GM21390 (cell line): ENCODE data around the gene OR51A2.
"Not testable (repeated sequence)": the region's sequence is repeated elsewhere in the genome, so short reads cannot be mapped to it uniquely, and the experiment has no call there.

Experiments
- ATAC-seq: cut with Tn5 transposase; IDR thresholded peaks from one replicate; pipeline ENCODE4 v1.9.1; 2021; ENCODE audit not compliant: unreplicated experiment

Gene OR51A2, protein sequence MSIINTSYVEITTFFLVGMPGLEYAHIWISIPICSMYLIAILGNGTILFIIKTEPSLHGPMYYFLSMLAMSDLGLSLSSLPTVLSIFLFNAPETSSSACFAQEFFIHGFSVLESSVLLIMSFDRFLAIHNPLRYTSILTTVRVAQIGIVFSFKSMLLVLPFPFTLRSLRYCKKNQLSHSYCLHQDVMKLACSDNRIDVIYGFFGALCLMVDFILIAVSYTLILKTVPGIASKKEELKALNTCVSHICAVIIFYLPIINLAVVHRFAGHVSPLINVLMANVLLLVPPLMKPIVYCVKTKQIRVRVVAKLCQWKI

DNA sequence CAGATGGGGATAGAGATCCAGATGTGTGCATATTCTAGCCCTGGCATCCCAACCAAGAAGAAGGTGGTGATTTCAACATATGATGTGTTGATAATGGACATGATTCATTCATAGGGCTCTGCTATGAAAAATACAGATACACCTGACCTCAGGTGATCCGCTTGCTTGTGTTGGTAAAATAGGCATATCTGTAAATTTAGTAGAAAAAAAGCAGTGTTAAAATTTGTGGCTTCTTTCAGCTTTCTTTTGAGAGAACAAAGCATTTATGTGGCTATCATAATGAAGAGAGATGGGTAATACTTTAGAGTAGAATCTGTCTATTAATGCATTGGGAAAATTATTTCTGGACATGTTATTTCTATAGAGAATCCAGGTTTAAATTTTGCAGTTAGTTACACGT is at the start of gene OR51A2:
OR51A2 (minus strand) TSS at position 101 of the 400 bp plus-strand sequence; CDS start at position 101, 0 bp downstream.
- ATAC-seq, result not testable (repeated sequence)

DNA sequence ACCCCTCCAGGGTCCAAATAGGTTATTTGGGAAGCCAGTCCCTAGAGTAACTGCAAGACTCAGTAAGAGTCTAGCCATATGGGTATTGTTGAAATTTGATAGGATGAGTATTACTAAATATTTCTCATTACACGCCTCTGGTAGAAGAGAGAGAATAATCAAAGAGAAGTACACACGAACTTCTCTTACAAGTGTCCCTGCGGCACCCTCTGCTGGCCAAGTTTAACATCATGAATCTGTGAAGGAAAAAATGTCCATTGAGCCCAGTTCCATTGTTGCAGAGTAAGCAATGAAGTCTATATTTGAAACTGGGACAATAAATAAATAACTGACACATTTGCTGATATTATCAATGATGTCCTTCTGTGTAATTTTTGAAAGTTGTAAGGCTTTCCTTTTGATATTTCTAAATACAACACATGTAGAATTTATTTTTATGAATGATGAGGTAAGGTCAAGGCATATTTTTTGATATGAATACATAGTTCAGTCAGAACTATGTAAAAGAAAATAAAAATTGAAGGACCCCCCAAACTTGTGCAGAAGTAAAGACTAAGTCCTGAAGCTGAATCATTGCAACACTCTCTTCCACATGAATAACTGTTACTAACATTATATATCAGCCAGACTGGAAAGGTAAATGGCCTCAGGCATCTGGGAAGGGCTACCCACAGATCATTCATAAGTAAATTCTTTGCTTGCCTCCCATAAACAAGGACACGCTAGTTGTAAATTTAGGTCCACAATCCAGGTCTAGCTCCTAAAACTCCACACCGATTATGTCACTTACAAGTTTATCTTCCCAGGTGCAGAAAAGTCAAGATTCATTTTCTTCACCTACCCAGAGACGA is 49.1 kb upstream of the OR51A2 start:
- ATAC-seq, result no peak

DNA sequence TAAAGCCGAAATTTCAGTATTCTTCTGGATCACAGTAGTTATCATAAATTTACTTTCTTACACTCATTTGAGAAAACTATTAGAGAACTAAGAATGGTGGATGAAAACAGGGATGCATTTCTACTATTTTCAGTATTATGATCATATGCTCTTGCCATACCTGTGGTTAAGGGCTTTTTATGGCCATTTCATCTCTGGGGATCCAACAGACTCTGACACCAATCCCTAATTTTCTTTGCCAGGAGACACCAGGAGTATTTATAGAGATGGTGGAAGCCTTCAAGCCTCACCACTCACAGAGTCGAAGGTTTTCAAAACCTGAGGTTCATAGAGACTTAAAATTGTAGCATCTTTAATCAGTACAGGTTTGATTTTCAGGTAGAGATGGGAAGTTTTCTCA is 39.0 kb upstream of the OR51A2 start, which contains the start of gene OR51L1:
OR51L1 (plus strand) TSS at position 301 of the 400 bp plus-strand sequence. CDS start 4,132 bp downstream, outside the sequence.
- no peak for ATAC-seq

- no peak for ATAC-seq
Observed at GRCh38 chr11:4991060-4991459, 35.5 kb upstream of the OR51A2 start.

DNA sequence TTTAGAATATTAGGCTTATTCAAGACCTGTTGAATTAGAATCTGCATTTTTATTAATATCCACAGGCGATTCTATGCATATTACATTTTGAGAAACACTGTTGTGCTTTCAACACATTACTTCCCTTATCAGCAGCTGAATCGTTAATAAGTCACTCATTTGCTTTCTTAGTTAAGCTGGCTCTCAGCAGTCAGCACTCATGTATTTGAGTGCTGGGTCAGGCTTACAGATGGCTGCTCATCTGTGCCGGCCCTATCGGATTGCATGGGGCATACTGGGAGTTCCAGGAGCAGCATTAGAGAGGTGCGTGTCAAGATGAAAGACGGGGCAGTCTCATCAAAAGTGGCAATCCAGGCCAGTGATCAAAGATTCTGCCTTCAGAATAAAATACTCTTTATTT is 28.3 kb upstream of the OR51A2 start:
- no peak for ATAC-seq

DNA sequence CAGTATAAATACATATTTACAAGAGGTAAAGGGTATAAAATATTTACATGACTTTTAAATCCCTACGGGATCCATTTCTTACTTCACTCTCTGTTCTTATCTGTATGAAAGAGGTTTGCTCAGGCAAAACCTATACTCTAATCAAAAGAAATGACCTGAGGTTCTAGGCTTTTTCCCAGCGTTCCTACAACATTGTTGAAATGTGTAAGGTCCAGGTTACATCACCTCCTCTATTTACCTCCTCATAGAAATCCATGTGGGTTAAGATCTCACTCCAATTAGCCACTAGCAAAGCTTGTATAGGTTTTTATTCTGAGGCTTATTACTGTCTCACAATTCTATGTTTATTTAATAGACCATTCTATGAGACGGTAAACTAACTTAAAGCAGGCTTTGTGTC is 27.2 kb upstream of the OR51A2 start:
- ATAC-seq, result no peak

GRCh38 chr11:4979036-4979435 is 23.5 kb upstream of the OR51A2 start:
- ATAC-seq, result no peak

- ATAC-seq, result no peak
Observed at GRCh38 chr11:4975436-4975835, 19.9 kb upstream of the OR51A2 start.

DNA sequence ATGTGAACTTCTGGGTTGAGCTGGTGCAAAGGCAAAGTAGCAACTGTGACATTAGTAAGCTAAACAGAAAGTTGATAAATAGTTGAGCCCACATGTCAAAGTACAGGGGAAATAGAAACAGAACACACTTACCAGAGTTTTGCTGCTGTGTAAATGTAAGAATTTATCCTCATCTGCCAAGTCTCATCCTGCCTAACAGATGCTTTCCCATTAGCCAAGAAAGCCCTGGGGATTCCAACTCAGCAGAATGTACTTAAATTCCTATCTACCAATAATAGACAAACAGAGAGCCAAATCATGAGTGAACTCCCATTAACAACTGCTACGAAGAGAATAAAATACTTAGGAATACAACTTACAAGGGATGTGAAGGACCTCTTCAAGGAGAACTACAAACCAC is 7.3 kb upstream of the OR51A2 start:
- ATAC-seq, result no peak

DNA sequence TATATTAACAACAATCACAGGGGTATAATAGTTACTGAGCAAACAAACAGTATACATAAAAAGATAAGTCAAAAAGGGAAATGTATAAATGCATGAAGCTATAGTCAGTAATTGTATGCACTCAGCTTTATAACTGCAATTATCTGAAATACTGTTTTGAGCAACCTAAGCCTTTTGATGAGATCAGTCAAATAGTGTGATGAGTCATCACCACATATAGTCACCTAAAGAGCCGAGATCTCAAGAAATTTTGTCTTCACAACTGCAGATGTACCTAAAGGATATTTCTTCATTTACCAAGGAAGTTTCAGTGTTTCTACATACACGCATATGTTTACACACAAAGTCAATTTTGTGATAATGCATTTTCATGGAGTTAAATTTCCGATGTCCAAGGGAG is 5.4 kb upstream of the OR51A2 start:
- no peak for ATAC-seq

- ATAC-seq, result no peak
Observed at GRCh38 chr11:4957396-4957795, 1.9 kb upstream of the OR51A2 start.

DNA sequence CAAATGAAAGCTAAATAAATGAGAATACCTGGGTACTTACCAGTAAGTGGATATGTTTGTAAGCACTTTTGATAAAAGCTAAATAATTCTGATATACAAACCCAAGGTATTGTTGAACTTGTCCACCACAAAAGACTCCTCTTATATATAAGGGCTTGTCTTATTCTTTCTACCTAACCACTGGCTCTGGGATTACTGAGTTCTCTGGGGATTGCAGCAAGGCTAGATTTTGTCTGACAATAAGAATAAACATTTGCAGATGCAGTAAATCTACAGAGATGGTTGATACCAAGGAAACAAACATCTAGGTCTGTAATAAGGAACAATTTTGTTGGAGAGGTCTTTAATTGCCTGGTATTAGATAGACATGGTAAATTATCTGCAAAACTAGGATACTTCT is 8.0 kb downstream of the OR51A2 start, which contains the start of gene OR51A4:
OR51A4 (minus strand) TSS at position 101 of the 400 bp plus-strand sequence. CDS start 505 bp downstream, outside the sequence.
- ATAC-seq, result no peak

DNA sequence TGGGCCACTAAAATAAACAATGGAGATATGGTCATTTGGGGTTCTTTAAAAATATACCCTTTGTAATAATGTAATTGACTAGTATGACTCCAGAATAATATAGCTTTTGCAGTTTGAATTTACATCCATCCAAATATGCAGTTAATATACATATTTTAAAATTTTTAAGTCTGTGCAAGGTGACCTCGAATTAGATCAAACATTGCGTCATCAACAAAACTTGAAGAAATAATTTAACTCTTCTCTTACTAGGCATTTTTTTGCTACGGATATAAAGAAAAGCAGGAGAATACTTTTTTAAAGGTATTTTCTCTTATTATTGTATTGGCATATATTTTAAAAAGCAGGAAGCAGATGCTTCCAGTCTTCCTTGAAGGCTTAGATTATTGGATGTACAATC is 18.8 kb downstream of the OR51A2 start:
- no peak for ATAC-seq

DNA sequence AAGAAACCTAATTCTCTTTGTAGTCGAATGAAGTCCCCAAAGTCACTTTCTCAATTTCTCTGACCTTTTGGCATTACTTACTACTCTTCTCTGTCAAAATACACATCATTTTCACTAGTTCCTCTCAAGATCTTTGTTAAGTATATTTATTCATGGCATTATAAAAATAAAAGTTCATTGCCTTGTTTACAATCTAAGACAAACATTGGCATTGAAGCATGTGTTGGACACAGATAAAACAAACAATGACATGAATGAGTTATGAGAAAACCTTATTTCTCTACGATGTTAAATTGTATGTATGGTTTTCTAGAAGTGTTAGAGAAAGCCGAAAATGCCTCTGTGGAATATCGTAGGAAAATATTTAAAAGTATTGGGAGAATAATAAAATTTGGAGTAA is 22.8 kb downstream of the OR51A2 start:
- no peak for ATAC-seq

GRCh38 chr11:4926608-4927007 is 28.9 kb downstream of the OR51A2 start:
- no peak for ATAC-seq

DNA sequence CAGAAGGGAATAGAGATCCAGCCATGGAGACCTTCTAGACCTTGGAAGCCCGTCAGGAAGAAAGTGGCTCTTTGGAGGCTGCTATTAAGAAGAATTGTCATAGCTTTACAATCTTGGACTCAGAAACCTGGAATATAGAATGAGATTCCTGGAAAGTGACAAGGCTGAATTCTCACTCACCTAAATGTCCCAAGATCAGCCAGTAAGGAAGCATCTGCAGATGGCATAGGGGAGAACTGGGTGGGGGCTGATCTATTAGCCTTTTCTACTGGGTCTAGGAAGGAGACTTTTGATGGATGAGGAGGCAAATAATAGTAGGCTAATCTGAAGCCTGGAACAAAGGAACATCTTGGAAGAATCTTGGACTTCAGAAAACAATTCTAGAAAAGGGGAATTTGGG is 31.3 kb downstream of the OR51A2 start, which contains the start of gene OR51G1:
OR51G1 (minus strand) TSS at position 101 of the 400 bp plus-strand sequence; CDS start at position 101, 0 bp downstream.
- ATAC-seq, result no peak

DNA sequence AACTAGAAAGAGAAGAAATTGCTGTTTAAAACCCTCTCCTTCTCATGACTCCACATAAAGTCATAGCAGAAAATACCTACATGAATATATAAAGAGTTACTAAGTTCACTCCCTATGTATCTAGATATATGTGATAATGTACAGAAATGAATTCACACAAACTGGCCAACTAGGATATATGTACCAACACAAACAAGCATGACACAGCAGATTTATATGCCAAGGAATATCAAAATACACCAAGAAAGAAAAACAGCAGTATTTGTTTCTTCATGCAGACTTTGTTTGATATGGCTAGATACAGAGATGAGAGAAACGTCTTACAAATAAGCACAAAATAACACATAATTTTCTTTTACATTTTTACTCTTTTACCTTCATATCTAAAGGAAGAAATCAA is 33.2 kb downstream of the OR51A2 start:
- no peak for ATAC-seq

- ATAC-seq, result no peak
Observed at GRCh38 chr11:4921796-4922195, 33.7 kb downstream of the OR51A2 start.

DNA sequence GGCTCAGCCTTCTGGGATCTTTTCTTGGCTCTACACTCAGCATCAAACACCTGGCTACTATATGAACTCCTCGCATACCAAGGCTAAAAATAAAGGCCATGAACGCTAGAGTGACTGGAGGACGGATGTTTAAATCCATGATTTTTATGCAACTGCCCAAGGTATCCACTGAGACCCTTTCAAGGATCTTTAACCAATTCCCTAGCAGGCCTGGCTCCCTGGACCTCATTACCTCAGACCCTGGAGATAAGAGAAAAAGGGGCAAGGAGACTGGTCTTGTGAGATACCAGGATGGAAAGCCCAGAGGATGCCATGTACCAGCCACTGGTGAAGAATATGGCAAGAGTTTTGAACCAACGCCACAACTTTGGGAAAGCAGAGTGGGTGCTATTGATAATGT is 36.3 kb downstream of the OR51A2 start, which contains the start of gene OR51G2:
OR51G2 (minus strand) TSS at position 101 of the 400 bp plus-strand sequence. CDS start 3,687 bp downstream, outside the sequence.
- no peak for ATAC-seq

DNA sequence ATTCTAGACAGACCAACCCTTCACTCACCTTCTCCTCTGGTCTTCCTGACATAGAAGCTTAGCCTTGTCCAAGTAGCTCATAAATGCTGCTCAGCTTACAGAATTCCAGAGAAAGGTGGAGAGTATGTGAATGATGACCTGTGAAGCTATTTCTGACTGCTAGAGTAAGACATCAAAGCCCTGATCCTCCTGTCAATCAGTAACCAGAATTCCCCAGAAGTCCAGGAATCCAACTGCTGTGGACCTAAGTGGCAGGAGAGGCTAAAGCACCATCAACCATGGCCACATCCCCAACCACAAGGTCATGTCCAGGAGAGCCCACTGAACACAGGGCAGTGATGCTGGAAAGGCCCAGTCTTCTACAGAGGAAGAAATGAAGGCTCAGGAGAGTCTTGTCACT is 38.9 kb downstream of the OR51A2 start:
- ATAC-seq, result no peak
